AG20443 (cell line): Measurements from ENCODE around the gene DMRTC1B.
"Not testable (repeated sequence)": the region's sequence is repeated elsewhere in the genome, so short reads cannot be mapped to it uniquely, and the experiment has no call there.

Source experiments
- DNase-seq: peaks from one replicate; pipeline ENCODE4 v3.0.0; 2012; ENCODE audit warnings: low spot score, mixed read lengths

DMRTC1B gene, protein sequence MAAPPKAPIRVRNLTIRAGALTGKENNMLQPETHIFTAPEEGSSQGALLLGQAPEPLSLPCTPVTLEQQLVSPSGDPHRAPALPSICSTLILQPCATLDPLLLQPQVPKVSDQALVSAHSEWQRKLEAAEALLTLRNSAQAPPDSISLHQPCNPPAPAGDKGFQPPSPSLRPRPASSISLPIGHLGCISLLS

DNA sequence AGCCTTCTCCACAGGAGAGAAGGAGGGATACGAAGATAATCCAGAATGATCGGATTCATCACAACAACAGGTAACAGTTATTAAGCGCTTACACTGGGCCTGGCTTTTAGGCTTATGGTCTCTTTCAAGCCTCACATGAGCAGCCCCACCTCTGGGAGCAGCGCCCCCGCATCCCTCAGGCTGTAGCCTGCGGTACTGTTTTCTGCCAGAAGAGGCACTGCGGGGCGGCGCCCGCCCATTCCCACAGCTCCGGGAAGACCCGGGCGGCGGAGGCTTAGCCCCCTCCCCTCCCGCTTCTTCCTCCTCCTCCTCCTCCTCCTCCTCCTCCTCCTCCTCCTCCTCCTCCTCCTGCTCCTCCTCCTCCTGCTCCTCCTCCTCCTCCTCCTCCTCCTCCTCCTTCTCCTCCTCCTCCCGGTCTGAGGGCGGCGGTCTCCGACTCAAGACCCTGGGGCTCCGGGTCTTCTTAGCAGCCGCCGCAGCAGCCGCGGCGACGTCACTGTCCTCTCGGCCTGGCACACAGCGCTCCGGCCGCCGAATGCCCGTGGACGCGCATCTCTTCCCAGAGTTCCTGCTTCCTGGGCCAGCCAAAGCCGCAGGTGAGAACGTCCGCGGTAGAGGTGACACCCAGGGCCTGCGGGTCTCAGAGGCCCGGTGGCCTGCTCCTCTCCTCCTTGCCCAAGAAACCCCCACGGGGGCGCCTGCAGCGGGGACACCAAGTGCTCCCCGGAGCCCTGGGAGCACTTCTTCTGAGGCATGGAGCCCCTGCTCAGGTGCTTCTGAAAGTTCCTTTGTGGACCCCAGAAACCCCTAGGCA is at the start of gene DMRTC1B:
Gene DMRTC1B, plus strand, starts transcription at position 238 of the 814 bp plus-strand sequence. CDS start 68,246 bp downstream, outside the sequence.
- DNase-seq = not testable (repeated sequence)

DNA sequence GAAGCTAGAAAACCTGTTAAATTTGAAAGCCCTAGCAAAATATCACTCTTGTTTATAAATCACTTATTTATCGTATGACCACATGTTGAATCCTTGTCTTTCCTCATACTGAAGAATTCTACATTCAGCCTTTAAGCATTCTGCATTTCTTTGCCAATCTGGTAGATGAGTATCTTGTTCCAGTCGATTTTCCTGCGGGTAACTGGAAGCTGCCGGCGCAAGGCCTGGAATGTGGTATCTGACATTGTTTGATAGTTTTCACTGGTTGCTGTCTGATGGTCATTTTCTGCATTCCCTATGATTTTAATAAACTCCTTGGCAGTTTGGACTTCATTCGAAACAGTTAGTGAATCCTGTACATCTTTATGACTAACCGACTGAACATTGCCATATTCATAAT is 48.8 kb upstream of the DMRTC1B start:
- DNase-seq = no peak

DNA sequence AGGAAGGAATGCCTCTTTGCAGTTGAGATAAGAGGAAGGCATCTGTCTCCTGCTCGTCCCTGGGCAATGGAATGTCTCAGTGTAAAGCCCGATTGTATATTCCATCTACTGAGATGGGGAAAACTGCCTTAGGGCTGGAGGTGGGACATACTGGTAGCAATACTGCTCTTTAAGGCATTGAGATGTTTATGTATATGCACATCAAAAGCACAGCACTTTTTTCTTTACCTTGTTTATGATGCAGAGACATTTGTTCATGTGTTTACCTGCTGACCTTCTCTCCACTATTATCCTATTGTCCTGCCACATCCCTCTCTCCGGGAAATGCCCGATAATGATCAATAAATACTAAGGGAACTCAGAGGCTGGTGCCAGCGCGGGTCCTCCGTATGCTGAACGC is 43.1 kb upstream of the DMRTC1B start:
- DNase-seq = not testable (repeated sequence)

DNA sequence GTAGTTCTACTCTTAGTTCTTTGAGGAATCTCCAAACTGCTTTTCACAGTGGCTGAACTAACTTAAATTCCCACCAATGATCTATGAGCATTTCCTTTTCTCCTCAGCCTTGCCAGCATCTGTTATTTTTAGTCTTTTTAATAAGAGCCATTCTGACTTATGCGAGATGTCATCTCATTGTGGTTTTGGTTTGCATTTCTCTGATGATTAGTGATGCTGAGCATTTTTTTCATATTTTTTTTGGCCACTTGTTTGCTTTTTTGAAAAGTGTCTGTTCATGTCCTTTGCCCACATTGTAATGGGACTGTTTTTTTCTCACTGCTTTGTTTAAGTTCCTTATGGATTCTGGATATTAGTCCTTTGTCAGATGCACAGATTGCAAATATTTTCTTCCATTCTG is 41.1 kb upstream of the DMRTC1B start:
- DNase-seq = no peak

DNA sequence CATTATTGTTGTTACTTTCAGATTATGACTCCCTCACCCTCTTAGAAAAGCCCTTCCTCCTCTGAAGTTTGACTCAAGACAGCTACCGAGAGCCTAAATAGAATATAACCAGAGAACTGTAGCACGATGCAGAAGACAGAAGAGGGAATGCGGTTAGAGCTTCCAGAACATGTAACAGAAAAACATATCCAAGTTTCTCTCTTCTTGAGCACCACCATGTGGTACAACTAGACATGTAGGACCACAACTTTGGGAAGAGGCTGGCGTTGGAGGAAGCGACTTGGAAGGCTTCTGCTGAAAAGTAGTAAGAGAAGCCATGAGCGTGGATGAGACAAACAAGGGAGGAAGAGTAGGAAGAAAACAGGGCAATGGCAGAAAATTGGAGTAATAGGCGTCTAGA is 31.1 kb upstream of the DMRTC1B start:
- DNase-seq = not testable (repeated sequence)

DNA sequence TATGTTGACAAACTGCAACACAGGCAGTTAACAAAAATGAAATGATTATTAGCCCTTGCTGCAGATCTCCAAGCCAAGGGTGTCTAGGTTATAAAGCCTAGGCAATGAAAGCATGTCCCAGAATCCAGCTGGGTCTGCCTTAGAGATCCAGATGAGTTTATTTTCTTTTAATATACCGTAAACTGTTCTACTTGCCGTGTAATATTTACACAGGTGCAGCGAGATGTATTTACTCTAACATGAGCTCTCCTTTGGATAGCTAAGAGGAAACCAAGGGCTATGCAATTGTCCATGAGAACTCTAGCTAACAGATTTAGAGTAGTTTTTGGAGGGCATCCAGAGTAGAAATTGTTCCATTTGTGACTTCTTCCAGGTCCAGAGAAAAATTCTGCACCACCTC is 28.1 kb upstream of the DMRTC1B start:
- DNase-seq = not testable (repeated sequence)

DNA sequence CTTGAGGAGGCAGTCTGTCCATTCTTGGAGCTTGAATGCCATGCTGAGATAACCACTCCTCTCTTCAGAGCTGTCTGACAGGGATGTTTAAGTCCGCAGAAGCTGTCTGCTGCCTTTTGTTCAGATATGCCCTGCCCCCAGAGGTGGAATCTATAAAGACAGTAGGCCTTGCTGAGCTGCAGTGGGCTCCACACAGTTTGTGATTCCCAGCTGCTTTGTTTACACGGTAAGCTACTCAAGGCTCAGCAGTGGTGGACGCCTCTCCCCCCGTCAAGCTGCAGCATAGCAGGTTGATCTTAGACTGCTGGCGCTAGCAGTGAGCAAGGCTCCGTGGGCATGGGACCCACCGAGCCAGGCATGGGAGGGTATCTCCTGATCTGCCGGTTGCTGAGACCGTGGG is 16.2 kb upstream of the DMRTC1B start:
- not testable (repeated sequence) for DNase-seq

DNA sequence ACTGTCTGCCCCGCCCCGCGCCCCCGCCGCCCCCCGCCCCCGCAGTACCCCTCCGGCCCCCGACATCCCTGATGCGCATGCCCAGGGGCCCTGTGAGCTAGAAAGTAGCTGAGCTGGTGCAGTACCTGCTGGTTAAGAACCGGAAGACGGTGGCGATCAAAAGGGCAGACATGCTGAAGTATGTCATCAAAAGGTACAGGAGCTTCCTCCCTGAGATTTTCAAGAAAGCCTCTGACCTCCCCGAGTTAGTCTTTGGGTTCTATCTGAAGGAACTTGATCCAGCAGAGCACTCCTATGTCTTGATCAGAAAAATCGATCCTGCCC is 739 bp downstream of the DMRTC1B start:
- DNase-seq = not testable (repeated sequence)

DNA sequence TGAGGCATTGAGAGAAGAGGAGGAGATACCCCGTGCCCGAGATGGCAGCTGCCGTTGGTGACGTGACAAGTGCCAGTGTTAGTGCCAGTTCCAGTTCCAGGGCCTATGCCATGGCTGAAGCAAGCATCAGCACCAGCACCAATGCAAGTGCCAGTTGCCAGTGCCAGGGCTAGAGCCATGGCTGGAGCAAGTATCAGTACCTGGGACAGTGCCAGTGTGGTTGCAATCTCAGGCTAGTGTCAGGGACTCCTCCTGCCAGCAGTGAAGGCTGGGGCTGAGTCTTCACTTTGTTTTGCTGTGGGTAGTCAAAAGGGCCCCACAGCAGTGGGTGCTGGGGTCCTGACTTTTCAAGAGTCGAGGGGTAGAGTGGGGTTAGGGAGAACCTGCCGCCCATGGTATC is 1.5 kb downstream of the DMRTC1B start:
- DNase-seq = not testable (repeated sequence)

DNA sequence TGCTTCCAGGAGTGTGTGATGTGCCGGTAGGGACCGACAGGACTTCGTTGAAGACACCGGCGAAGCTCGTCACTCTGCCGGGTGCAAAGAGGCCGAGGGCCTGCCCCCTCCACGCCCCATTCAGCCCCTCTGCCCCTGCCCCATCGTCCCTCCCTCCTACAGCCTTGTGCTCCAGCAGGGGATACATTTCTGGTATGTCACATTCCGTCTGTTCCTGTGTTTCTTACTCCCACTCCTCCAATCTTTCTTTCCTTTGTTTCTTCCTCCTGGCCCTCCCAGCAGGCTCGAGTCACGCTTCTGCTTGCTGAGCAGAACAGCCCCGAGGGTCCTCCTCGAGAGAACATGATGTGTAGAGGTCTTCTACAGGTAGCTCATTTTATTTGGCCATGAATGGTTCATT is 5.9 kb downstream of the DMRTC1B start, which contains the start of gene FAM236B:
Gene FAM236B, minus strand, starts transcription at position 101 of the 400 bp plus-strand sequence. Its CDS starts 100 bp downstream, at position 1.
- not testable (repeated sequence) for DNase-seq

DNA sequence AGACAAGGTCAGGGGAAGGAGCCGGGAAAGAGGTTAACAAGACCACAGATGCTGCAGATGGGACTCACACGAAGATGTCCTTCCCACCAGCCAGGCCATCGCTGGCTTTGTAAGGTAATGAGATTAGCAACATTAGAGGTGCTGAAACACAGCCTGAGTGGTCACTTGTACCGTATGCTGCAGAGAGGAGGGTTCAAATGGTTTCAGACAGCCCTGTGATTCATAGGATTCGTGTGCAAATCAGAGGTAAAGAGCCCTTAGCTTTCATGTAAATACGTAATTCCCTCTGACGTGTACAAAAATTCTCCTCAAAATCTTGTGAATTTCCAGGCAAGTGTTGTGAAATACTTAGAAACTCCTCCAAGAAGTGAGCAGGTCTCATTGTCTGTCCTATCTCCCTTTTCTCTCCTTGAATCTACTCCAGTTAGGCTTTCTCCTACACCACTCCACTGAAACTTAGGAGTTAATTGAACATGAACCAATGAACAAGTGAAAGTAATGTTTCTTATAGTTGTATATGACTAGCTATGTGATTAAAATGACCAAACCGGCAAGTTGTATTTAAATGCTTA is 6.8 kb downstream of the DMRTC1B start:
- DNase-seq = not testable (repeated sequence)

DNA sequence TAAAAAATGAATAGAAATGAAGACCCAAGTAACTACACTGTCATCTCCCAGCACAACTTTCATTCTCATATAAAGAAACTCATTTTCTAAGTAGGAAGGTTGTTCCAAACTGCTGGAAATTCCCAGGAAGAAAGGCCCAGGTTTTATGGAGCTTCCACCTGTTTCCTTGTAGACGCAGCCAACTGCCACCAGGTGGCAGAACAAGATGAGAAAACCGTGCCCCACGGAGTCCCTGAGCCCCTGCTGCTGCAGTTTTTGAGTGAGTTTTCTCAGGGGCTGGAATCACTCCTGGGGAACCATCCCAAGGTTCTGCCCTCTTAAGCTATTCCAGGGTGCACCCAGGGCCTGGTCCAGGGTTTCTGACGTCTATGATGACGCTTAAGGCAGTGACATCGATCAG is 7.3 kb downstream of the DMRTC1B start:
- DNase-seq = not testable (repeated sequence)

DNA sequence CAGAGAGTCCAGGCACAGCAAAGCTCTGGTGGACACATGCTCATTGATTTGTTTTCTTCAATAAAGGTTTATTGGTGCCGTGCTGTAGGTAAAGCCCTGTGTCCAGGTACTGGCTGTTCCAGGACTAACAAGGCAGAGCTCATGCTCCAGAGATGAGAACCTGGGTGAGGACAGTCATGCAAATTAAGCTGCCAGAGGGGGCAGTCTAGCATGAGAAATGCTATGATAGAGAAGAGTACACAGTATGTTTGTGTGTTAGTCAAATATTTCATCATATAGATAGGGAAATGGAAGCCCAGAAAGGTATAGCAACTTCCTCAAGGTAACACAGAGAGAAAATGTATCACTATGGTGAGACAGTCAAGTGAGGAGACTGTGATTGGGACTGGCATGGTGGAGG is 11.5 kb downstream of the DMRTC1B start:
- DNase-seq = not testable (repeated sequence)

DNA sequence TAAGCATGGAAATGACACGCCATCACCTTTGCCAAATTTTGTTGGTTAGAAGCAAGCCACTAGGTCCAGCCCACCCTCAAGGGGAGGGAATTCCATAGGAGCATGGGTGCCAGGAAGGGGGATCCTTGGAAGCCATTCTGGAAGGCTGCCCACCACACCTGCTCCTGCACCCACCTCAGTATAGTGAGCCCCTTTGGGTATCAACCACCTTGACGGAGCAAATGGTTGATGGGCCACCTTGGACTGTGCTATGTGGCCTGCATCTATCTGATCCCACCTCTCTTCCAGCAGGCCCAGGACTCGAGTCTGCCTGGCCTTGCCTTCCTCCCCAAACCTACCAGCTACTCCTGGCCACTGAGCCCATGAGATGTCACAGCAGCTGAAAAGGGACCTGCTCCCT is 13.7 kb downstream of the DMRTC1B start:
- not testable (repeated sequence) for DNase-seq

DNA sequence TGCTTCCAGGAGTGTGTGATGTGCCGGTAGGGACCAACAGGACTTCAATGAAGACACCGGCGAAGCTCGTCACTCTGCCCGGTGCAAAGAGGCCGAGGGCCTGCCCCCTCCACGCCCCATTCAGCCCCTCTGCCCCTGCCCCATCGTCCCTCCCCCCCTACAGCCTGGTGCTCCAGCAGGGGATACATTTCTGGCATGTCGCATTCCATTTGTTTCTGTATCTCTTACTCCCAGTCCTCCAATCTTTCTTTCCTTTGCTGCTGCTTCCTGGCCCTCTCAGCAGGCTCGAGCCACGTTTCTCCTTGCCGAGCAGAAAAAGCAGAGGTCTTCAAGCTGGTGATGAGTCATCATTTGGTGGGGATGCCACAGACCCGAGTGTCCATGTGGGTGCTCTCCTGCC is 31.4 kb downstream of the DMRTC1B start, which contains the start of gene FAM236D:
Gene FAM236D, minus strand, starts transcription at position 101 of the 400 bp plus-strand sequence. Its CDS starts 100 bp downstream, at position 1.
- not testable (repeated sequence) for DNase-seq

DNA sequence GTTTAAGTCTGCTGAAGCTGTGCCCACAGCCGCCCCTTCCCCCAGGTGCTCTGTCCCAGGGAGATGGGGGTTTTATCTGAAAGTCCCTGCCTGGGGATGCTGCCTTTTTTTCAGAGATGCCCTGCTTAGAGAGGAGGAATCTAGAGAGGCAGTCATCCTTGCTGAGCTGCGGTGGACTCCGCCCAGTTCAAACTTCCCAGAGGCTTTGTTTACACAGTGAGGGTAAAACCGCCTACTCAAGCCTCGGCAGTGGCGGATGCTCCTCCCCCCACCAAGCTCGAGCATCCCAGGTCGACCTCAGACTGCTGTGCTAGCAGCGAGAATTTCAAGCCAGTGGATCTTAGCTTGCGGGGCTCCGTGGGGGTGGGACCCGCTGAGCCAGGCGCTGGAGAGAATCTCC is 54.0 kb downstream of the DMRTC1B start:
- DNase-seq = not testable (repeated sequence)

DNA sequence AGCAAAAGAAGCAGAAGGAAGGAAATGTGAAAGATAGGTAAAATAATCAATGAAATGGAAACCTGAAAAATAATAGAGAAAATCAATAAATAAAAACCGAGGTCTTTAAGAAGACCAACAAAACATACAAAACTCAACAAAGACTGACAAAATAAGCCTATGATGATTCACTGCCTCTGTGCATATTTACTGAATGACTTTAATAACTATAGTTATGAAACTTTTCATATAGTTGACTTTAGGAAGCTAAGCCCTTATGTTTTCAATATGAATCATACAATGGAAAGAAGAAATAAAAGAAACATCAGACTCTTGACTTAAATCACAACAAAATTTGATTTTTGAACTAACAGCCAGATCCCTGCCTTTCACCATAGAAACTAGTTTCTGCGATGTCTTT is 60.8 kb downstream of the DMRTC1B start:
- DNase-seq = not testable (repeated sequence)

DNA sequence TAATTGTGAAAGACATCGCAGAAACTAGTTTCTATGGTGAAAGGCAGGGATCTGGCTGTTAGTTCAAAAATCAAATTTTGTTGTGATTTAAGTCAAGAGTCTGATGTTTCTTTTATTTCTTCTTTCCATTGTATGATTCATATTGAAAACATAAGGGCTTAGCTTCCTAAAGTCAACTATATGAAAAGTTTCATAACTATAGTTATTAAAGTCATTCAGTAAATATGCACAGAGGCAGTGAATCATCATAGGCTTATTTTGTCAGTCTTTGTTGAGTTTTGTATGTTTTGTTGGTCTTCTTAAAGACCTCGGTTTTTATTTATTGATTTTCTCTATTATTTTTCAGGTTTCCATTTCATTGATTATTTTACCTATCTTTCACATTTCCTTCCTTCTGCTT is 106.2 kb downstream of the DMRTC1B start:
- not testable (repeated sequence) for DNase-seq

DNA sequence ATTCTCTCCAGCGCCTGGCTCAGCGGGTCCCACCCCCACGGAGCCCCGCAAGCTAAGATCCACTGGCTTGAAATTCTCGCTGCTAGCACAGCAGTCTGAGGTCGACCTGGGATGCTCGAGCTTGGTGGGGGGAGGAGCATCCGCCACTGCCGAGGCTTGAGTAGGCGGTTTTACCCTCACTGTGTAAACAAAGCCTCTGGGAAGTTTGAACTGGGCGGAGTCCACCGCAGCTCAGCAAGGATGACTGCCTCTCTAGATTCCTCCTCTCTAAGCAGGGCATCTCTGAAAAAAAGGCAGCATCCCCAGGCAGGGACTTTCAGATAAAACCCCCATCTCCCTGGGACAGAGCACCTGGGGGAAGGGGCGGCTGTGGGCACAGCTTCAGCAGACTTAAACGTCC is 113.0 kb downstream of the DMRTC1B start:
- DNase-seq = not testable (repeated sequence)
